SK-N-MC (cell line): ENCODE measurements around the gene FAM131C.

Source experiments
- EZH2 ChIP-seq: fragments of 200-600 bp; sonication (generic); IDR thresholded peaks from one replicate; pipeline ENCODE4 v1.6.1; 2017; ENCODE audit warnings: antibody characterized with exemption
- FOXP2 ChIP-seq: optimal IDR thresholded peaks from 2 replicates; pipeline ENCODE3; 2011; ENCODE audit warnings: mild to moderate bottlenecking, moderate library complexity; ENCODE audit not compliant: insufficient read depth; ENCODE audit errors: extremely low read length, control extremely low read depth

GRCh38 chr1:16077406-16078245 is 4.2 kb upstream of the FAM131C start:
- TF ChIP-seq EZH2 (no peak), FOXP2 (no peak)
